A673 (cell line): ENCODE results near the gene RIT2.

Experiments used
- CTCF ChIP-seq: fragments of 300-800, 200-600 bp; sonication (generic); conservative IDR thresholded peaks from 2 replicates; pipeline ENCODE4 v1.5.1; 2017; ENCODE audit warnings: low read depth, mild to moderate bottlenecking, antibody characterized with exemption, low read length, moderate library complexity, mixed read lengths
- EZH2 ChIP-seq: fragments of 200-600 bp; sonication (generic); IDR thresholded peaks from 2 replicates; pipeline ENCODE4 v1.6.1; 2017; ENCODE audit warnings: borderline replicate concordance, low read depth, mild to moderate bottlenecking, mixed read lengths, antibody characterized with exemption, low read length; ENCODE audit not compliant: poor library complexity, severe bottlenecking

GRCh38 chr18:42850174-42851083, 265.1 kb downstream of the RIT2 start:
- TF ChIP-seq CTCF (no peak), EZH2 (no peak)
